ENCODE results near the gene FBLN1. TPM values are rescaled to one million over a fixed set of nuclear protein-coding genes. Genes with fewer than 3 reads are reported as not detected.

FBLN1 gene
- total and polyA plus RNA-seq, 2 of the 8 experiments (the other 6 are each of a cell fraction or from before 2014, with no cell fraction given), result 159 to 168 TPM

DNA sequence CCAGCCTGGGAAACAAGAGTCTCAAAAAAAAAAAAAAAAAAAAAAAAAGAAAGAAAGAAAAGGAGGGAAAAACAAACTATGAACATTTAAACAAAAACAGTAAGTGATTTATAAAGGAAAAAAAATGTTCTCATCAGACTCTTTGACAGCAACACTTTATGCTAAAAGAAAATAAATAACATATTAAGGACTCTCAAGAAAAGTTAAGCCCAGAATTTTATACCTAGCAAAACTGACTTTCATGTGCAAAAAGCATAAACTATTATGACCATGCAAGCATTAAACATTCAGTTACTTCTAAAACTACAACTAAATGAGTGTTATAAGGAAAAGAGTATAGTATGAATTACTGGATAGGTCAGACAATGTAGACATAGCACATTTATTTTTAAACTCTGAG, 68.4 kb downstream of the FBLN1 start (continued):
- TF ChIP-seq TAF7 (optimal IDR thresholded peaks at IDR 0.05; ENCODE audit: borderline replicate concordance, low read depth, low read length) (no peak), SP4 (IDR thresholded peaks at IDR 0.05; ENCODE audit: low read length) (no peak)

All from H1 (cell line).